K562 (cell line): Measurements from ENCODE around the gene LETM1. TPM values are rescaled to one million over a fixed set of nuclear protein-coding genes. Genes with fewer than 3 reads are reported as not detected.

ENCODE experiments used
- CHD4 ChIP-seq: fragments of 200-600 bp; sonication (generic); IDR thresholded peaks from 3 replicates; pipeline ENCODE4 v1.6.1; 2012; ENCODE audit warnings: low read depth, mild to moderate bottlenecking, mixed read lengths, low read length, inconsistent platforms; ENCODE audit not compliant: insufficient read depth, insufficient replicate concordance, poor library complexity, severe bottlenecking
- CREB1 ChIP-seq, 2 experiments: sonication (generic) in 1 of 2; formaldehyde crosslinking in 1 of 2; IDR thresholded peaks; 2 replicates each; pipeline versions ENCODE4 v1.6.1 to v1.8.0; 2012 to 2022; ENCODE audit warnings: inconsistent platforms in 1 of 2, mild to moderate bottlenecking in 1 of 2, missing genetic modification reagents in 1 of 2, moderate library complexity in 1 of 2
- GABPB1 ChIP-seq: sonication (generic); formaldehyde crosslinking; IDR thresholded peaks from 2 replicates; pipeline ENCODE4 v1.8.0; 2022; ENCODE audit warnings: mild to moderate bottlenecking, missing genetic modification reagents
- POLR2AphosphoS5 ChIP-seq: IDR thresholded peaks from 2 replicates; pipeline ENCODE4 v1.6.1; 2011; ENCODE audit warnings: mild to moderate bottlenecking, low read depth, low read length, moderate library complexity; ENCODE audit not compliant: control insufficient read depth, insufficient read depth
- PTBP1 ChIP-seq: fragments of 200-400 bp; formaldehyde crosslinking; IDR thresholded peaks from 2 replicates; pipeline ENCODE4 v1.6.1; 2017; ENCODE audit warnings: low read depth, low read length
- TAL1 ChIP-seq: fragments of 450-650 bp; IDR thresholded peaks from 2 replicates; pipeline ENCODE4 v1.6.1; 2016; ENCODE audit warnings: mild to moderate bottlenecking
- TRIM24 ChIP-seq, 2 experiments: fragments of 450-650 bp; IDR thresholded peaks; 2 replicates each; pipeline ENCODE4 v1.6.1; 2016
- TRIM28 ChIP-seq: fragments of 450-650 bp; IDR thresholded peaks from 2 replicates; pipeline ENCODE4 v1.6.1; 2017
- polyA plus RNA-seq, 8 experiments: library from polyadenylated mRNA; depleted of rRNA in 4 of 8; stranded (reverse) in 5 of 8; unstranded in 3 of 8; fragments of >200 nt; fragmentation: Nextera tagmentation in 2 of 8; fragmentation: Illumina TruSeq in 1 of 8; extraction: Ambion mirVana in 2 of 8; extraction: Trizol in 1 of 8; gene quantifications; 2 replicates each; pipeline versions ENCODE4 v1.2.1 to v1.2.3, GENCODE V29; 2011 to 2014; ENCODE audit warnings: inconsistent platforms in 1 of 8, missing spikeins in 1 of 8
- total RNA-seq, 7 experiments: library from RNA; depleted of rRNA in 6 of 7; stranded (reverse); fragments of >200 nt in 6 of 7; fragmentation: Illumina TruSeq in 2 of 7; extraction: Trizol in 2 of 7; gene quantifications; 2 replicates each; pipeline versions ENCODE4 v1.2.1 to v1.2.3, GENCODE V29; 2011 to 2021; ENCODE audit warnings: low replicate concordance in 1 of 7
- TF ChIP-seq, protein P1 (sequence below), 2 experiments: fragments of 450-650 bp; conservative IDR thresholded peaks; 2 replicates each; pipeline ENCODE4 v1.6.1; 2017; ENCODE audit warnings: mild to moderate bottlenecking in 2 of 2, moderate library complexity in 2 of 2
- TF ChIP-seq, protein P2 (sequence below): sonication (generic); formaldehyde crosslinking; IDR thresholded peaks from 2 replicates; pipeline ENCODE4 v1.8.0; 2022; ENCODE audit warnings: missing genetic modification reagents, mild to moderate bottlenecking, moderate library complexity, borderline replicate concordance

LETM1 gene
- total and polyA plus RNA-seq, 9 of the 15 experiments (the other 6 are each of a cell fraction or from before 2014, with no cell fraction given) = 3.9 to 109 (median 35.0) TPM

DNA sequence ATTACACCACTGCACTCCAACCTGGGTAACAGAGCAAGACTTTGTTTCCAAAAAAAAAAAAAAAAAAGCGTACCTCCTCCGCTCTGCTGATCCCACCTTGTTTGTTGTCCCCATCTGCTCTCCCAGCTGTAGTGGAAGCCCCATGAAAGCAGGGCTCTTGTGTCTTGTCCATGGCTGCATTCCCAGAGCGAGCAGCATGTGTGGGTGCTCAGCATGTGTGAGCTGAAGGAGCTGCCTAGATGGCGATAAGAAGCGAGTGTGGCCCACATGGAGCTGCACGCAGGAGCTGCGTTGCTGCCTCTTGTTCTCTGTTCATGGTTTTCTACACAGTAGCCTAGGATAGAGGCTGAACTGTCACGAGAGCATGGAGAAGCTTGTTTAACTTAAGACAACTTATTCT, 27.6 kb upstream of the LETM1 start (continued):
- no peak for TF ChIP-seq PTBP1
- TF ChIP-seq CREB1 (IDR thresholded peaks at IDR 0.05) = no peak
- no peak for TF ChIP-seq CREB1 (CRISPR knock-in tag; IDR thresholded peaks at IDR 0.05)
- TF ChIP-seq POLR2AphosphoS5 = peak; percentile 23; the same call in 1 of the 2 replicates
- TF ChIP-seq TRIM28 = peak; percentile 63
- TF ChIP-seq, protein P1, sequence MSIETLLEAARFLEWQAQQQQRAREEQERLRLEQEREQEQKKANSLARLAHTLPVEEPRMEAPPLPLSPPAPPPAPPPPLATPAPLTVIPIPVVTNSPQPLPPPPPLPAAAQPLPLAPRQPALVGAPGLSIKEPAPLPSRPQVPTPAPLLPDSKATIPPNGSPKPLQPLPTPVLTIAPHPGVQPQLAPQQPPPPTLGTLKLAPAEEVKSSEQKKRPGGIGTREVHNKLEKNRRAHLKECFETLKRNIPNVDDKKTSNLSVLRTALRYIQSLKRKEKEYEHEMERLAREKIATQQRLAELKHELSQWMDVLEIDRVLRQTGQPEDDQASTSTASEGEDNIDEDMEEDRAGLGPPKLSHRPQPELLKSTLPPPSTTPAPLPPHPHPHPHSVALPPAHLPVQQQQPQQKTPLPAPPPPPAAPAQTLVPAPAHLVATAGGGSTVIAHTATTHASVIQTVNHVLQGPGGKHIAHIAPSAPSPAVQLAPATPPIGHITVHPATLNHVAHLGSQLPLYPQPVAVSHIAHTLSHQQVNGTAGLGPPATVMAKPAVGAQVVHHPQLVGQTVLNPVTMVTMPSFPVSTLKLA (conservative IDR thresholded peaks at IDR 0.05) = peak; percentile 40 to 47; a peak in 2 of 4 replicates
- TF ChIP-seq TRIM24 (IDR thresholded peaks at IDR 0.05) = peak; percentile 7 to 46; a peak in 1 of 4 replicates
- TF ChIP-seq TAL1 = peak; percentile 49; the same call in 1 of the 2 replicates
- TF ChIP-seq GABPB1 (CRISPR knock-in tag) = no peak
- TF ChIP-seq, protein P2, sequence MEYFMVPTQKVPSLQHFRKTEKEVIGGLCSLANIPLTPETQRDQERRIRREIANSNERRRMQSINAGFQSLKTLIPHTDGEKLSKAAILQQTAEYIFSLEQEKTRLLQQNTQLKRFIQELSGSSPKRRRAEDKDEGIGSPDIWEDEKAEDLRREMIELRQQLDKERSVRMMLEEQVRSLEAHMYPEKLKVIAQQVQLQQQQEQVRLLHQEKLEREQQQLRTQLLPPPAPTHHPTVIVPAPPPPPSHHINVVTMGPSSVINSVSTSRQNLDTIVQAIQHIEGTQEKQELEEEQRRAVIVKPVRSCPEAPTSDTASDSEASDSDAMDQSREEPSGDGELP (CRISPR knock-in tag) = peak; percentile 54; the same call in 1 of the 2 replicates
- peak; percentile 55 for TF ChIP-seq CHD4
- TF ChIP-seq, all 486 proteins: peak for 36
